Measurements from ENCODE around the gene PPP2R5E. TPM values are rescaled to one million over a fixed set of nuclear protein-coding genes. Genes with fewer than 3 reads are reported as not detected.

PPP2R5E gene
- total RNA-seq, 3 donors from 2014 or later, result 23.0 to 29.9 (median 23.6) TPM

DNA sequence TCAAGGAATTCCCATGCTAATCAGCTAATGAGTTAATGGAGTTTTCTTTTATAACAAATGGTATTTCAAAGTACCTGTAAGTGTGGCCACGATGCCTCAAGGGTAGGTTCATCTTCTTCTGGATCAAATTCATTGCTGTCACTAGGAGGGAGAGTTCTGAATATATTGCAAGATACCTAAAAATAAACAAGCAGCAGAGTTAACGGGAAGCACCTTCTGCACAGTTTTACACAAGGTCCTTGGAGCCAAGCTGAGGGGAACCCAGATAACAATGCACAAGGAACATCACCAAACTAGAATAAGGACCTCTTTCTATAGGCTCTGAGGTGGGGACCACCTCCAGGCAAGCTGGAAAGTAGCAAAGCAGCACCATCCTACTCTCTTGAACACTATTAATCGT, 121.3 kb downstream of the PPP2R5E start:
- intact Hi-C loops (cut with DNase I; ENCODE audit: low total_unique reads), result no loop called here
- Histone ChIP-seq H3K4me1 (no peaks in the 10 kb centered on the region), H3K9me3 (no peaks in the 10 kb centered on the region), H3K27ac (no peak overlapping the region), H3K27me3 (no peaks in the 10 kb centered on the region), H3K36me3 (no peaks in the 10 kb centered on the region), H3K4me3 (no peak overlapping the region)
- no peak for DNase-seq (ENCODE audit: low spot score in 2 of 2)
- TF ChIP-seq, protein P1, sequence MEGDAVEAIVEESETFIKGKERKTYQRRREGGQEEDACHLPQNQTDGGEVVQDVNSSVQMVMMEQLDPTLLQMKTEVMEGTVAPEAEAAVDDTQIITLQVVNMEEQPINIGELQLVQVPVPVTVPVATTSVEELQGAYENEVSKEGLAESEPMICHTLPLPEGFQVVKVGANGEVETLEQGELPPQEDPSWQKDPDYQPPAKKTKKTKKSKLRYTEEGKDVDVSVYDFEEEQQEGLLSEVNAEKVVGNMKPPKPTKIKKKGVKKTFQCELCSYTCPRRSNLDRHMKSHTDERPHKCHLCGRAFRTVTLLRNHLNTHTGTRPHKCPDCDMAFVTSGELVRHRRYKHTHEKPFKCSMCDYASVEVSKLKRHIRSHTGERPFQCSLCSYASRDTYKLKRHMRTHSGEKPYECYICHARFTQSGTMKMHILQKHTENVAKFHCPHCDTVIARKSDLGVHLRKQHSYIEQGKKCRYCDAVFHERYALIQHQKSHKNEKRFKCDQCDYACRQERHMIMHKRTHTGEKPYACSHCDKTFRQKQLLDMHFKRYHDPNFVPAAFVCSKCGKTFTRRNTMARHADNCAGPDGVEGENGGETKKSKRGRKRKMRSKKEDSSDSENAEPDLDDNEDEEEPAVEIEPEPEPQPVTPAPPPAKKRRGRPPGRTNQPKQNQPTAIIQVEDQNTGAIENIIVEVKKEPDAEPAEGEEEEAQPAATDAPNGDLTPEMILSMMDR (IDR thresholded peaks at IDR 0.05), result no peak
- TF ChIP-seq POLR2A (IDR thresholded peaks at IDR 0.05) (no peak), POLR2AphosphoS5 (IDR thresholded peaks at IDR 0.05) (no peak)

DNA sequence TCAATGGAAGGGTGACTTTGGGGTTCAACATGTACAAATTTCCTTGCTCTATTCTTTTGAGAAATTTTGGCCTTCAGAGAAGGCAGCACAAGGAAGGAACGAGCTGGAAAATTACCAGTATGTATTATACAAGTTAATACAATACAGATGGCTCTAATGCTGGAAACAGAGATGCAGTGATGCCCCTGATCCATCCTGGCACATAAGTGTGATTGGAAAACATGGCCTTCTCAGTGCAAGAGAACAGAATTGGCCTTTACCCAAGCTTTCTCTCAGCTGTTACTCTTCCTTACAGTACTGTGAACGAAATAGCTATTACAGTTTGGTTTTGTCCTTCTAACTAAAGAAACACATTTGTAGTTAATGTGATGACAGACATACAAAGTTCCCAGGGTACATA, 122.0 kb downstream of the PPP2R5E start:
- Histone ChIP-seq H3K4me3 (no peak overlapping the region), H3K27ac (no peak overlapping the region), H3K4me1 (no peaks in the 10 kb centered on the region), H3K36me3 (no peaks in the 10 kb centered on the region), H3K9me3 (no peaks in the 10 kb centered on the region), H3K27me3 (no peaks in the 10 kb centered on the region)
- intact Hi-C loops (cut with DNase I; ENCODE audit: low total_unique reads), result no loop called here
- no peak for DNase-seq (ENCODE audit: low spot score in 2 of 2)
- TF ChIP-seq POLR2A (IDR thresholded peaks at IDR 0.05) (no peak), POLR2AphosphoS5 (IDR thresholded peaks at IDR 0.05) (no peak)
- TF ChIP-seq, protein P1 (IDR thresholded peaks at IDR 0.05), result no peak

DNA sequence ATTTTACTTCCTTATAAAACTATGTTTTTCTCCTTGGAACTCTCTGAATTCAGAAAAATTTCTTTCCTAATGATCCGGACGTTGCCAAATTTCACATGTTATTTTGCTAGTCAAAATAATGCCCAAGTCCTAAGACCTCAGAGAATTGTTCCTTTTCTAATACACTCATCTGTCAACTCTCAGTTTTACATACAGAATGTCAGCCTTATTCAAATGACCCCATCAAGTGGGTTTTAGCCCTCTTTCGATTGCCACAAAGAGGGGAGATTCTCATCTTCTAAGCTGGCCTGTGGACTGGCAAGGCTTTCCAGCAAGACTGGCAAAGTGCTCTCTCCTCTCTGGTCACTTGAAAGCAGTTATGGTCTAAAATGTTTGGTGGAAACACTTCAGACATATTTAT, 125.2 kb downstream of the PPP2R5E start:
- intact Hi-C loops (cut with DNase I; ENCODE audit: low total_unique reads), result no loop called here
- Histone ChIP-seq H3K27me3 (no peaks in the 10 kb centered on the region), H3K4me1 (no peaks in the 10 kb centered on the region), H3K9me3 (no peaks in the 10 kb centered on the region), H3K36me3 (no peaks in the 10 kb centered on the region), H3K4me3 (no peak overlapping the region), H3K27ac (no peak overlapping the region)
- no peak for DNase-seq (ENCODE audit: low spot score in 2 of 2)
- TF ChIP-seq, protein P1 (IDR thresholded peaks at IDR 0.05), result no peak
- TF ChIP-seq POLR2A (IDR thresholded peaks at IDR 0.05), result no peak
- no peak for TF ChIP-seq POLR2AphosphoS5 (IDR thresholded peaks at IDR 0.05)

DNA sequence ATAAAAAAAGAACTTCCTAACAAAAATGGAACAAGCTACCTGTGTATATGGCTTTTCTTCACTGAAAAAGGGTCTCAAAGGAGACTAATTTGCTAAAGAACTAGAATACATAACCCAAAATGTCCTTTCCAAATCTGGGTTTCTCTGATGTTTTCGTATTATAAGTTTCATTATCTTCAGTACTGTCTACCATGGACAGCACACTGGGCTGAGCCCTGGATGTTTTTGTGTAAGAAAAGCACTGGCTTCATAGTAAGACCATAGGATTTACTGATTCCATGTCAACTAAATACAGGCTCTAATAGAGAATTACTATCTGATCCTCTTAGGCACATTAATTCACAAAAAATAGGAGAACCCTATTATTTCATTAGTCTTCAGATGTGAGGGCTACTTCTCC, 130.2 kb downstream of the PPP2R5E start:
- no peaks in the 10 kb centered on the region for H3K9me3 ChIP-seq
- DNase-seq (ENCODE audit: low spot score in 2 of 2), result no peak
- H3K27me3 ChIP-seq, result no peaks in the 10 kb centered on the region
- no peak overlapping the region for H3K27ac ChIP-seq
- no peak for TF ChIP-seq POLR2AphosphoS5 (IDR thresholded peaks at IDR 0.05)
- TF ChIP-seq, protein P1 (IDR thresholded peaks at IDR 0.05), result no peak
- no peak for TF ChIP-seq POLR2A (IDR thresholded peaks at IDR 0.05)
- H3K36me3 ChIP-seq, result no peaks in the 10 kb centered on the region
- intact Hi-C loops (cut with DNase I; ENCODE audit: low total_unique reads), result no loop called here
- H3K4me3 ChIP-seq, result no peak overlapping the region
- no peaks in the 10 kb centered on the region for H3K4me1 ChIP-seq

DNA sequence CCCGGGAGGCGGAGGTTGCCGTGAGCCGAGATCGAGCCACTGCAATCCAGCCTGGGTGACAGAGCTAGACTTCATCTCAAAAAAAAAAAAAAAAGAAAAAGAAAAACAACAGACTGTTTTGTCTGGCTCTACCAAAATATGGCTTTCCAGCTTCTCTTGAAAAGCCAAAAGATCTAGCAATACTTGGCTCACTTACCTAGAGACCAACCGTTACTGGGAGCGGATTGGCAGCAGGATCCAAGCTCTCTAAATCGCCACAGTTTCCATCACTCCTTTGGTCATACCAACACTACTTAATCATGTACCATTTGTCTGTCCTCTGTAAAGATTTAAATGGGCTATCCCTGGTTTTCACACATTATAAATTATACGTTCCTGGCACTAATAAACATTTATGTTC, 136.8 kb downstream of the PPP2R5E start:
- no peaks in the 10 kb centered on the region for H3K27me3 ChIP-seq
- no peaks in the 10 kb centered on the region for H3K36me3 ChIP-seq
- no peaks in the 10 kb centered on the region for H3K4me1 ChIP-seq
- intact Hi-C loops (cut with DNase I; ENCODE audit: low total_unique reads), result no loop called here
- no peak overlapping the region for H3K4me3 ChIP-seq
- no peak for DNase-seq (ENCODE audit: low spot score in 2 of 2)
- TF ChIP-seq POLR2A (IDR thresholded peaks at IDR 0.05) (no peak), POLR2AphosphoS5 (IDR thresholded peaks at IDR 0.05) (no peak)
- TF ChIP-seq, protein P1 (IDR thresholded peaks at IDR 0.05), result no peak
- H3K27ac ChIP-seq, result no peak overlapping the region
- H3K9me3 ChIP-seq, result no peaks in the 10 kb centered on the region

Measured in breast epithelium (tissue), 4 donors.